ENCODE results near the gene CPHXL.

CPHXL gene

DNA sequence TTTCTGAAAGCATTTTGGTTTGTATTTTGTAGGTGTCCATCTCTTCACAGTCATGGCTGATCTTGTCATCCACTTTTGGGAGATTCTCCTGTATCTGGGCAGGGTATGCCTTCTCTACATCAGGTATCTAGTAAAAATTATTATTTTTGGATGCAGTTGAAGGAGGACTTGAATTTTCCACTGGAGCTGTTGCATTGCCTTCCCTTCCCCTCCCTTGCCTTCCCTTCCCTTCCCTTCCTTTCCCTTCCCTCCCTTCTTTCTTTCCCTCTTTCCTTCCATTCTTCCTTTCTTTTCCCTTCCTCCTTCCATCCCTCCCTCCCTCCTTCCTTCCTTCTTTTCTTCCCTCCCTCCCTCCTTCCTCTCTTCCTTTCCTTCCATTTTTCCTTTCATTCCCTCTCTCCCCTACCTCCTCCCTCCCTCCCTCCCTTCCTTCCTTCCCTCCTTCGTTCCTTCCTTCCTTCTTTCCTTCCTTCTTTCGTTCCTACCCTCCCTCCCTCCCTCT, 33.8 kb upstream of the CPHXL start:
- TF ChIP-seq, protein P1, sequence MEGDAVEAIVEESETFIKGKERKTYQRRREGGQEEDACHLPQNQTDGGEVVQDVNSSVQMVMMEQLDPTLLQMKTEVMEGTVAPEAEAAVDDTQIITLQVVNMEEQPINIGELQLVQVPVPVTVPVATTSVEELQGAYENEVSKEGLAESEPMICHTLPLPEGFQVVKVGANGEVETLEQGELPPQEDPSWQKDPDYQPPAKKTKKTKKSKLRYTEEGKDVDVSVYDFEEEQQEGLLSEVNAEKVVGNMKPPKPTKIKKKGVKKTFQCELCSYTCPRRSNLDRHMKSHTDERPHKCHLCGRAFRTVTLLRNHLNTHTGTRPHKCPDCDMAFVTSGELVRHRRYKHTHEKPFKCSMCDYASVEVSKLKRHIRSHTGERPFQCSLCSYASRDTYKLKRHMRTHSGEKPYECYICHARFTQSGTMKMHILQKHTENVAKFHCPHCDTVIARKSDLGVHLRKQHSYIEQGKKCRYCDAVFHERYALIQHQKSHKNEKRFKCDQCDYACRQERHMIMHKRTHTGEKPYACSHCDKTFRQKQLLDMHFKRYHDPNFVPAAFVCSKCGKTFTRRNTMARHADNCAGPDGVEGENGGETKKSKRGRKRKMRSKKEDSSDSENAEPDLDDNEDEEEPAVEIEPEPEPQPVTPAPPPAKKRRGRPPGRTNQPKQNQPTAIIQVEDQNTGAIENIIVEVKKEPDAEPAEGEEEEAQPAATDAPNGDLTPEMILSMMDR (IDR thresholded peaks at IDR 0.05; ENCODE audit: insufficient read depth, low read depth, low read length, missing control alignments), result no peak
- no peak for DNase-seq (ENCODE audit: low read depth)

DNA sequence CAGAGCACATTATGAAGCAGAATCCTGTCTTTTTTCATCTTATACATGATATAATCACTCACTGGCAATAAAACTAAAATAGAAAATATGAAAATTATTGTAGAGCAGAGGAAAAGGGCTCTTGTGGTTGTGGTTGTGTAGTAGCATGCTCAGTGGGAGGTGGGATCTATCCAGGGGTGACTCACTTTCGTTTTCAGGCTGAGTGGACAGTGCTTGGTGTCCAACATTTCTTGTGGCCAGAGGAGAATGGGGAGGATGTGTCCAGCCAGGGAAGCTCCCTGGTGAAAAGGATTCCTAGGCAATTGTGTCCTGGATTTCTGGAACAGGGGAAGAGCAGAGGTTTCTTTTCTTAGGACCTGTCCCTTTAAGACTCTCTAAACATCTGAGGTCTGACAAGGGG, 31.9 kb upstream of the CPHXL start:
- peak; percentile 20 for DNase-seq (ENCODE audit: low read depth)
- TF ChIP-seq, protein P1 (IDR thresholded peaks at IDR 0.05; ENCODE audit: insufficient read depth, low read depth, low read length, missing control alignments), result no peak
- no peak overlapping the region for H3K4me3 ChIP-seq (ENCODE audit: low read depth, low read length)

More for the DNA sequence above, 33.8 kb upstream of the CPHXL start:
- H3K4me3 ChIP-seq (ENCODE audit: low read depth, low read length), result no peak overlapping the region

DNA sequence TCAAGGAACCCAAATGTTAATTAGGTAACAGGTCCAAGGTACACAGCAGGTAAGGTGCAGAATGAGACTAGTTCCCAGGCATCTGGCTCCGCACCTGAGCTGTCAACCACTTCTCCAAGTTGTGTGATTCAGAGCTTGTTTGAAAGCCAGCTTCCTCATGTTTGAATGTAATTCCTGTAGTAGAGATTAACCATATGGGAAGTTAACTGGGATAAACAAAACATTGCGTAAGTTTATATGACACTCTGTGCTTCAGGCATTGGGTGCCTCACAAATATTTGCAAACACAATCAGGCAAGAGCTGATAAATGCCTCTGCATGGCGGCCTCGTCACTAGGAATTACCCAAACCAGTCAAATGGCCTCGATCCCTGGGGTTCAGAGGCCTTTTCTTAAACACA, 27.9 kb upstream of the CPHXL start:
- H3K4me3 ChIP-seq (ENCODE audit: low read depth, low read length), result no peak overlapping the region
- TF ChIP-seq, protein P1 (IDR thresholded peaks at IDR 0.05; ENCODE audit: insufficient read depth, low read depth, low read length, missing control alignments), result no peak
- no peak for DNase-seq (ENCODE audit: low read depth)

DNA sequence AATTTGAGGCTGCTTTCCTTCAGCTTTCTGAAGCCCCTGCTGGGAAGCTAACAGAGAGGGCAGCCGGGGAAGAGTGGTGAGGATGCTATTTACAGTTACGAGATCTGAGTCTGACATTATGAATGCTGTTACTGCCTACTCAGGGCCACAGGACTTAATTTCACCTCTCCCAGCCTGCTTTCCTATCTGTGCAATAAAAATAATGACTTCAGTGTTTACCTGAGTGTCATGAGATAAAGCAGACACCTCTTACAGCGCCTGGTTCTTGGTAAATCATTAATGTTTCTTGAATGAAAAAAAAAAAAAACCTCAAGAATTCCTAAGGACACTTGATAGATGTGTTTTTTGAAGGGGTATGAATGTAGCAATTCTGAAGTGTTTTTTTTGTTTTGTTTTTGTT, 24.2 kb upstream of the CPHXL start:
- TF ChIP-seq, protein P1 (IDR thresholded peaks at IDR 0.05; ENCODE audit: insufficient read depth, low read depth, low read length, missing control alignments), result no peak
- DNase-seq (ENCODE audit: low read depth), result no peak
- no peak overlapping the region for H3K4me3 ChIP-seq (ENCODE audit: low read depth, low read length)

- no peak for DNase-seq (ENCODE audit: low read depth)
- TF ChIP-seq, protein P1 (IDR thresholded peaks at IDR 0.05; ENCODE audit: insufficient read depth, low read depth, low read length, missing control alignments), result no peak
- H3K4me3 ChIP-seq (ENCODE audit: low read depth, low read length), result no peak overlapping the region
Measured at GRCh38 chr16:75746359-75746758, 20.1 kb upstream of the CPHXL start.

- TF ChIP-seq, protein P1 (IDR thresholded peaks at IDR 0.05; ENCODE audit: insufficient read depth, low read depth, low read length, missing control alignments), result no peak
- no peak for DNase-seq (ENCODE audit: low read depth)
- no peak overlapping the region for H3K4me3 ChIP-seq (ENCODE audit: low read depth, low read length)
Measured at GRCh38 chr16:75745823-75746222, 19.5 kb upstream of the CPHXL start.

DNA sequence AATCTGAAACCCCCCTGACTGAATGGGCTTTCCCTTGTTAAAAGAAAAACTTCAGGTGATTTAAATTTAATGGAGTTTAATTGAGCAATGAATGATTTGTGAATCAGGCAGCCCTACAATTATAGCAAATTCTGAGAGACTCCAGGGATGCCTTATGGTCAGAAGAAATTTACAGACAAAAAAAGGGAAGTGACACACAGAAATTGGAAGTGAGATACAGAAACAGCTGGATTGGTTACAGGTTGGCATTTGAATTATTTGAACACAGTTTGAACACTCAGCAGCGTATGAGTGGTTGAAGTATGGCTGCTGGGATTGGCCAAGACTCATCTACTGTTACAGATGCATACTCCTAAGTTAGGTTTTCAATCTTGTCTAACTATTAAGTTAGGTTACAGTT, 19.0 kb upstream of the CPHXL start:
- TF ChIP-seq, protein P1 (IDR thresholded peaks at IDR 0.05; ENCODE audit: insufficient read depth, low read depth, low read length, missing control alignments), result no peak
- no peak overlapping the region for H3K4me3 ChIP-seq (ENCODE audit: low read depth, low read length)
- DNase-seq (ENCODE audit: low read depth), result no peak
